ENCODE results near the gene TNPO2.
"Not testable (repeated sequence)": the region's sequence is repeated elsewhere in the genome, so short reads cannot be mapped to it uniquely, and the experiment has no call there.

TNPO2 gene

GRCh38 chr19:12736995-12737834, 13.5 kb upstream of the TNPO2 start, which contains the start of gene GET3:
GET3 (plus strand) TSS chr19:12737497; CDS start chr19:12737506, 9 bp downstream.
- DNase-seq: peak; percentile 99

GRCh38 chr19:12733369-12734214, 9.9 kb upstream of the TNPO2 start:
- no peak for DNase-seq

- DNase-seq: no peak
These were observed 7.6 kb upstream of the TNPO2 start for GRCh38 chr19:12731337-12731736.

- no peak for DNase-seq
These were observed 6.3 kb upstream of the TNPO2 start for GRCh38 chr19:12730064-12730463.

GRCh38 chr19:12727745-12728433, 4.2 kb upstream of the TNPO2 start:
- DNase-seq: no peak

GRCh38 chr19:12726988-12727316, 3.2 kb upstream of the TNPO2 start:
- no peak for DNase-seq

- not testable (repeated sequence) for DNase-seq
These were observed 1.9 kb upstream of the TNPO2 start for GRCh38 chr19:12725612-12726011.

- DNase-seq: no peak
These were observed 421 bp downstream of the TNPO2 start for GRCh38 chr19:12723381-12723640.

- peak; percentile 93 for DNase-seq
These were observed 959 bp downstream of the TNPO2 start for GRCh38 chr19:12722566-12723380.

GRCh38 chr19:12721656-12722565, 1.8 kb downstream of the TNPO2 start:
- no peak for DNase-seq

- DNase-seq: no peak
These were observed 2.7 kb downstream of the TNPO2 start for GRCh38 chr19:12720851-12721655.

GRCh38 chr19:12720296-12720695, 3.4 kb downstream of the TNPO2 start:
- no peak for DNase-seq

- no peak for DNase-seq
These were observed 7.8 kb downstream of the TNPO2 start for GRCh38 chr19:12715929-12716328.

GRCh38 chr19:12715102-12715501, 8.6 kb downstream of the TNPO2 start:
- DNase-seq: no peak

GRCh38 chr19:12713304-12713703, 10.4 kb downstream of the TNPO2 start:
- not testable (repeated sequence) for DNase-seq

- not testable (repeated sequence) for DNase-seq
These were observed 11.7 kb downstream of the TNPO2 start for GRCh38 chr19:12712077-12712476.

GRCh38 chr19:12711187-12711586, 12.5 kb downstream of the TNPO2 start:
- no peak for DNase-seq

- no peak for DNase-seq
These were observed 15.1 kb downstream of the TNPO2 start for GRCh38 chr19:12708641-12709040.

- DNase-seq: no peak
These were observed 17.4 kb downstream of the TNPO2 start for GRCh38 chr19:12706332-12706718.

GRCh38 chr19:12705654-12706331, 17.9 kb downstream of the TNPO2 start:
- no peak for DNase-seq
